Measurements from ENCODE around the gene PNPLA2.

PNPLA2 gene

GRCh38 chr11:858053-858761, 39.5 kb downstream of the PNPLA2 start:
- Histone ChIP-seq H3K4me3 (ENCODE audit: low read depth in 1 of 2, low read length in 1 of 2) (no peak overlapping the region), H3K9me3 (no peaks in the 10 kb centered on the region), H3K4me1 (ENCODE audit: control insufficient read depth in 1 of 2, insufficient read depth in 1 of 2, low read depth in 1 of 2, low read length in 1 of 2) (no peaks in the 10 kb centered on the region), H3K27ac (no peak overlapping the region), H3K27me3 (no peaks in the 10 kb centered on the region), H3K36me3 (no peaks in the 10 kb centered on the region)
- TF ChIP-seq CTCF (IDR thresholded peaks at IDR 0.05) = no peak

- no peaks in the 10 kb centered on the region for H3K36me3 ChIP-seq
- no peak overlapping the region for H3K27ac ChIP-seq
- H3K4me3 ChIP-seq (ENCODE audit: low read depth in 1 of 2, low read length in 1 of 2) = no peak overlapping the region
- TF ChIP-seq CTCF (IDR thresholded peaks at IDR 0.05) = no peak
- no peaks in the 10 kb centered on the region for H3K27me3 ChIP-seq
- H3K9me3 ChIP-seq = no peaks in the 10 kb centered on the region
- no peaks in the 10 kb centered on the region for H3K4me1 ChIP-seq (ENCODE audit: control insufficient read depth in 1 of 2, insufficient read depth in 1 of 2, low read depth in 1 of 2, low read length in 1 of 2)
These were observed 40.1 kb downstream of the PNPLA2 start for GRCh38 chr11:858762-859339.

GRCh38 chr11:859394-860131, 40.8 kb downstream of the PNPLA2 start:
- H3K4me3 ChIP-seq (ENCODE audit: low read depth in 1 of 2, low read length in 1 of 2) = no peak overlapping the region
- H3K4me1 ChIP-seq (ENCODE audit: control insufficient read depth in 1 of 2, insufficient read depth in 1 of 2, low read depth in 1 of 2, low read length in 1 of 2) = no peaks in the 10 kb centered on the region
- H3K9me3 ChIP-seq = no peaks in the 10 kb centered on the region
- no peak for TF ChIP-seq CTCF (IDR thresholded peaks at IDR 0.05)
- H3K27ac ChIP-seq = no peak overlapping the region
- no peaks in the 10 kb centered on the region for H3K27me3 ChIP-seq
- H3K36me3 ChIP-seq = no peaks in the 10 kb centered on the region

GRCh38 chr11:860234-861104, 41.8 kb downstream of the PNPLA2 start:
- H3K4me3 ChIP-seq (ENCODE audit: low read depth in 1 of 2, low read length in 1 of 2) = no peak overlapping the region
- no peak for TF ChIP-seq CTCF (IDR thresholded peaks at IDR 0.05)
- H3K36me3 ChIP-seq = no peaks in the 10 kb centered on the region
- no peaks in the 10 kb centered on the region for H3K27me3 ChIP-seq
- no peak overlapping the region for H3K27ac ChIP-seq
- H3K4me1 ChIP-seq (ENCODE audit: control insufficient read depth in 1 of 2, insufficient read depth in 1 of 2, low read depth in 1 of 2, low read length in 1 of 2) = no peaks in the 10 kb centered on the region
- no peaks in the 10 kb centered on the region for H3K9me3 ChIP-seq

GRCh38 chr11:861105-861479, 42.4 kb downstream of the PNPLA2 start:
- Histone ChIP-seq H3K36me3 (no peaks in the 10 kb centered on the region), H3K4me3 (ENCODE audit: low read depth in 1 of 2, low read length in 1 of 2) (no peak overlapping the region), H3K27me3 (no peaks in the 10 kb centered on the region), H3K9me3 (no peaks in the 10 kb centered on the region), H3K4me1 (ENCODE audit: control insufficient read depth in 1 of 2, insufficient read depth in 1 of 2, low read depth in 1 of 2, low read length in 1 of 2) (no peaks in the 10 kb centered on the region), H3K27ac (no peak overlapping the region)
- no peak for TF ChIP-seq CTCF (IDR thresholded peaks at IDR 0.05)

Measured in neutrophil (primary cell).